DND-41 (cell line): ENCODE measurements around the gene BCL6.

ENCODE experiments used
- ATAC-seq: fragments of 200-7000 bp; cut with Tn5 transposase; 3 replicates; pipeline ENCODE4 v1.9.1; 2021; ENCODE audit warnings: low read depth; ENCODE audit not compliant: insufficient read depth
- DNase-seq: peaks from one replicate; pipeline ENCODE4 v3.0.0-alpha.2; 2020
- H2AFZ ChIP-seq: 2 replicates; pipeline ENCODE4 v1.6.0; 2012; ENCODE audit warnings: low read depth, low read length
- H3K27ac ChIP-seq: 2 replicates; pipeline ENCODE4 v1.5.1; 2012; ENCODE audit warnings: low read length, inconsistent platforms
- H3K27me3 ChIP-seq: fragments of 200-600 bp; sonication (generic); 2 replicates; pipeline ENCODE4 v1.6.0; 2012; ENCODE audit warnings: low read length, mild to moderate bottlenecking, inconsistent platforms; ENCODE audit not compliant: insufficient read depth, poor library complexity
- H3K36me3 ChIP-seq: 2 replicates; pipeline ENCODE4 v1.5.1; 2012; ENCODE audit warnings: low read length, inconsistent platforms; ENCODE audit not compliant: insufficient read depth
- H3K4me1 ChIP-seq: 2 replicates; pipeline ENCODE4 v1.5.1; 2012; ENCODE audit warnings: mild to moderate bottlenecking, low read length; ENCODE audit not compliant: insufficient read depth
- H3K4me2 ChIP-seq: 2 replicates; pipeline ENCODE4 v1.6.0; 2012; ENCODE audit warnings: mild to moderate bottlenecking, moderate library complexity, low read length, inconsistent platforms; ENCODE audit not compliant: insufficient read depth
- H3K4me3 ChIP-seq, 2 experiments: fragments of 200-600 bp in 1 of 2; shearing (Covaris generic) in 1 of 2; 2 replicates each; pipeline ENCODE4 v1.5.1; 2012 to 2016; ENCODE audit warnings: inconsistent platforms in 2 of 2, low read length in 2 of 2, mild to moderate bottlenecking in 2 of 2, low read depth in 1 of 2, moderate library complexity in 1 of 2
- H3K79me2 ChIP-seq: 2 replicates; pipeline ENCODE4 v1.6.0; 2012; ENCODE audit warnings: low read length, inconsistent platforms; ENCODE audit not compliant: insufficient read depth
- H3K9ac ChIP-seq: 2 replicates; pipeline ENCODE4 v1.6.0; 2012; ENCODE audit warnings: low read depth, mild to moderate bottlenecking, inconsistent platforms, low read length, moderate library complexity
- H3K9me3 ChIP-seq: 2 replicates; pipeline ENCODE4 v1.5.1; 2012; ENCODE audit warnings: low read length, moderate library complexity, mild to moderate bottlenecking, inconsistent platforms; ENCODE audit not compliant: insufficient read depth, severe bottlenecking
- H4K20me1 ChIP-seq: 2 replicates; pipeline ENCODE4 v1.6.0; 2012; ENCODE audit warnings: low read length; ENCODE audit not compliant: insufficient read depth
- CTCF ChIP-seq: IDR thresholded peaks from 2 replicates; pipeline ENCODE4 v1.5.1; 2012; ENCODE audit warnings: borderline replicate concordance, low read length, moderate library complexity, mild to moderate bottlenecking; ENCODE audit not compliant: poor library complexity, severe bottlenecking; ENCODE audit errors: extremely low read depth
- EZH2 ChIP-seq: IDR thresholded peaks from 3 replicates; pipeline ENCODE4 v1.6.1; 2012; ENCODE audit warnings: borderline replicate concordance, low read depth, mild to moderate bottlenecking, moderate library complexity, low read length, inconsistent platforms; ENCODE audit not compliant: severe bottlenecking

BCL6 gene

GRCh38 chr3:187748050-187748481 is 2.8 kb upstream of the BCL6 start:
- Histone ChIP-seq H3K36me3 (no peaks in the 10 kb centered on the region; the same call in 1 of the 2 replicates), H3K27ac (peak overlapping the region; percentile 99), H3K9me3 (no peaks in the 10 kb centered on the region), H3K4me2 (peak overlapping the region; percentile 61), H3K9ac (peak overlapping the region; percentile 99), H3K4me3 (no peak overlapping the region), H4K20me1 (no peaks in the 10 kb centered on the region), H3K79me2 (peaks cover 43% of the 10 kb centered on the region), H2AFZ (no peak overlapping the region), H3K27me3 (no peaks in the 10 kb centered on the region), H3K4me1 (peaks cover 53% of the 10 kb centered on the region)
- DNase-seq (peak; percentile 96), ATAC-seq (peak; percentile 62)
- TF ChIP-seq CTCF (peak; percentile 99), EZH2 (no peak)

GRCh38 chr3:187747506-187747905 is 2.2 kb upstream of the BCL6 start:
- H3K27ac ChIP-seq, result peak overlapping the region; percentile 99
- no peaks in the 10 kb centered on the region for H3K9me3 ChIP-seq
- no peaks in the 10 kb centered on the region for H4K20me1 ChIP-seq
- H3K4me2 ChIP-seq, result peak overlapping the region; percentile 61
- peak overlapping the region; percentile 99 for H3K9ac ChIP-seq
- TF ChIP-seq EZH2 (no peak), CTCF (no peak)
- ATAC-seq (no peak), DNase-seq (no peak)
- H3K79me2 ChIP-seq, result peaks cover 48% of the 10 kb centered on the region
- H3K27me3 ChIP-seq, result no peaks in the 10 kb centered on the region
- peaks cover 56% of the 10 kb centered on the region for H3K4me1 ChIP-seq
- H2AFZ ChIP-seq, result no peak overlapping the region
- H3K4me3 ChIP-seq, result peak overlapping the region in 1 of 2 experiments; percentile 62; a peak in 2 of 4 replicates
- H3K36me3 ChIP-seq, result no peaks in the 10 kb centered on the region; the same call in 1 of the 2 replicates

- Histone ChIP-seq H3K4me3 (peak overlapping the region; percentile 62 to 65), H3K4me2 (peak overlapping the region; percentile 61), H3K9me3 (no peaks in the 10 kb centered on the region), H3K27me3 (no peaks in the 10 kb centered on the region), H3K4me1 (peaks cover 57% of the 10 kb centered on the region), H3K36me3 (no peaks in the 10 kb centered on the region; the same call in 1 of the 2 replicates), H3K9ac (peak overlapping the region; percentile 99), H3K79me2 (peaks cover 56% of the 10 kb centered on the region), H2AFZ (no peak overlapping the region), H3K27ac (peak overlapping the region; percentile 99), H4K20me1 (no peaks in the 10 kb centered on the region)
- no peak for TF ChIP-seq EZH2
- TF ChIP-seq CTCF, result no peak
- DNase-seq, result peak; percentile 60
- ATAC-seq, result 0 out of 3 replicates have a peak, but pooled peaks have one; percentile 18
These were observed 1.4 kb upstream of the BCL6 start for GRCh38 chr3:187746442-187747281.
